NCI-H1092 treated with DMSO at 0.1 percent for 48 hours (cell line): Measurements from ENCODE around the gene CFAP73.
"Not testable (repeated sequence)": the region's sequence is repeated elsewhere in the genome, so short reads cannot be mapped to it uniquely, and the experiment has no call there.

ENCODE experiments used
- DNase-seq: peaks from one replicate; lab custom pipeline; 2025; lab: John Stamatoyannopoulos, UW

CFAP73 gene

DNA sequence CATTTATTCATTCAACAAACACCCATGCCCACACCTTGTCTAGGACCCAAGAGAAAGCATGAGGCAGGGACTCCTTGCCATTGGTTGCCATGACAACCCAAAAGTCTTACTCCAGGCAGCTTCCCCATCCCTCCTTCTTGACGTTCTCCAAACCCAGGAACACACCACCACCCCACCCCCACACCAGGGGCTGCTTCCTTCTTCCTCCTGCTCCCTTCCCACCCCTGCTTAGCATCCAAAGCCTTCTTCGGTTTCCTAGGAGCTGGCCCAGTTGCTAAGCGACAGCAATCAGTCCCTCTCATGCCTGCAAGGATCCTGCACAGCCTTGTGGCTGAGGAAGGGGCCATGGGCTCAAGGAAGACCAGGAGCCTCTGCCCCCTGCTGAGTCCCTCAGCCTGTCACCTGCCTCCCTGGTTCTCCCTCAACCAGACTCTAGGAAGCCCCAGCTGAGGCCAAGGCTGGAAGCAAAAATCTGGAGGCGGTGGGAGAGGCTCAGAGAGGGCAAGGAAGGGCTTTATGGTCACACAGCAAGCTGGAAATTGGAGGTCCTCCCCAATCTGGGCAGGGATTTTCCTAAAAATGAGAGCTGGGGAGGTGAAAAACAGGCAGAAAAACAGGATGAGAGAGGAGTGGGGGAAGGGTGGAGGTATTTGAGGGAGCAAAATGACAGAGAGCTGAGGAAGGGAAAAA lies 29.4 kb upstream of the CFAP73 start:
- DNase-seq, result no peak

DNA sequence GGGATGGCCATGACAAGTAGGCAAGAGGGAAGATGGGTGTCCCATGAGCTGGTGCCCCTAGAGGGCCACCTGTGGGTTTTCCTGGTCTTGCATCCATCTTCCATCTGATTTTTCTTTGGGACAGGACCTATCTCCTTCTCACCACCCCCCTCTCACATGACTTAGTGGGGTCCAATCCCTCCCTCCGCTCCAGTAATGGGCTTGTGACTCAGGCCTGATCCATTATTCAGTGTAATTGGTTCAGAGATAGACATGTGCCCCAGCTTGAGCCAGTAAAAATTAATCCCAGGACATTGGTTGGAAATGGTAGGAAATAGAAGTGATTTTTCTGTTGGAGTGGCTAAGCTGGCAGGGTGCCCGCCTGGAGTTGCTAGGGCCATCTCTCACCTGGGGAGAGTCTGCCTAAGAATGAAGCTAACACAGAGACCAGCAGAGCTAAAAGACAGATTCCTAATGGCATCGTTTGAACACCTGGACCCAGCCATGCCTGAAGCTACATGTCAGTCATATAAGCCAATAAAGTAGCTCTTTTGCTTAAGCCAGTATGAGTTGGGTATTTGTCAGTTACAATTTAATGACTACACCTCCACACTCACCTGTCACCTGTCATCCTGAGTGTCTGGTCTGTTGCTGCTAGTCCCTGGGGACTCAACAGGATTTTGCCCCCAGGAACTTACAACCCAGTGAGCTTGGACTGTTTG lies 28.7 kb upstream of the CFAP73 start:
- DNase-seq, result peak; percentile 15

DNA sequence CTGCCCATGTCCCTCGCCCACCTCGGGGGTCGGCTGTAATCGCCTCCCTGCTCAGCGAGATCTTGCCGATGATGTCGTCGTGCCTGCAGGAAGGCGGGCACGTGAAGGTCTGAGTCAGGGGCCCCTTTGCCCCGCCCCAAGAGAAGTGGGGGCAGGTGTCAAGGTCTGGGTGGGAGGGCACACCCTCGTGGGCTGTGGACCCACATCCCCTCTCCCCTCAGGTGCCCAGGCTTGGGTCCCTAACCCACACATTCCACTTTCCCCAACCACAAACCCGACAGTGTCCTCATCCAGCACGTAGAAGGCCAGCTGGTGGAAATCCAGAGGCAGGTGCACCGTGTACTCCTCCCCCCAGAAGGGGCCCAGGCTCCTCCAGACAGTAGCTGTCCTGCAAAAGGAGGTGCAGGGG lies 21.7 kb upstream of the CFAP73 start:
- DNase-seq, result no peak

DNA sequence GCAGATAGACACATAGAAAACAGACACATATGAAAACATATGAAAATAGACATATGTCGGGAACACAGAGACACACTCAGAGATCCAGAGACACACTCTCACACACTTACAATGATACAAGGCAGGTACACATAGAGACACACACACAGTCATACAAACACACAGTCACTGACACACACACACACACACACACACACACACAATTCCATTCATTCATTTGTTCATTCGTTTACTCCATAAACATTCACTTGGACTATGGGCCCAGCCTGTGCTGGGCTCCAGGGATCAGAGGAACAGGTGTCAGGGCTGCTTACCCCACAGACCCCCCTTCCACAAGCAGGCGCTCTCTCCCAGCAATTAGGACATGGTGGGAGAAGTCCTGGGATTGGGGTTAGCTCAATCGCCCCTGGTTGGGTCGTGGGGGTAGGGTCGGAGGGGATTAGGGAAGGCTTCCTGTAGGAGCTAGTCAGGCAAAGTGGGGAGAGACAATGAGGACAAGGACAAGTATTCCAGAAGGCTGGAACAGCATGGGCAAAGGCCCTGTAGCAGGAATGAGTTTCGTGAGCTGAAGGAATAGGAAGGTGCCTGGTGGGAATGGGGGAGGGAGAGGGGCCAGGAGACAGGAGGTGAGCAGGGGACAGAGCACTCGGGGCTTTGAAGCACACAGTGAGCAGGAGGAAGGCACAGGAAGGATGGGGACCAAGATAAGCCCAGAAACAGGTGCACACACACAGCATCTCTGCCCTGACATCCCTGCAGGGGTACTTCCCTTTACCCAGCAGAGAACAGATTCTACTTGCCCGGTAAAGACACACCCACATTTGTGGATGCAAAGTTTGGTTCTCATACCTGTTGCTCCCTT lies 20.5 kb upstream of the CFAP73 start:
- DNase-seq, result no peak

DNA sequence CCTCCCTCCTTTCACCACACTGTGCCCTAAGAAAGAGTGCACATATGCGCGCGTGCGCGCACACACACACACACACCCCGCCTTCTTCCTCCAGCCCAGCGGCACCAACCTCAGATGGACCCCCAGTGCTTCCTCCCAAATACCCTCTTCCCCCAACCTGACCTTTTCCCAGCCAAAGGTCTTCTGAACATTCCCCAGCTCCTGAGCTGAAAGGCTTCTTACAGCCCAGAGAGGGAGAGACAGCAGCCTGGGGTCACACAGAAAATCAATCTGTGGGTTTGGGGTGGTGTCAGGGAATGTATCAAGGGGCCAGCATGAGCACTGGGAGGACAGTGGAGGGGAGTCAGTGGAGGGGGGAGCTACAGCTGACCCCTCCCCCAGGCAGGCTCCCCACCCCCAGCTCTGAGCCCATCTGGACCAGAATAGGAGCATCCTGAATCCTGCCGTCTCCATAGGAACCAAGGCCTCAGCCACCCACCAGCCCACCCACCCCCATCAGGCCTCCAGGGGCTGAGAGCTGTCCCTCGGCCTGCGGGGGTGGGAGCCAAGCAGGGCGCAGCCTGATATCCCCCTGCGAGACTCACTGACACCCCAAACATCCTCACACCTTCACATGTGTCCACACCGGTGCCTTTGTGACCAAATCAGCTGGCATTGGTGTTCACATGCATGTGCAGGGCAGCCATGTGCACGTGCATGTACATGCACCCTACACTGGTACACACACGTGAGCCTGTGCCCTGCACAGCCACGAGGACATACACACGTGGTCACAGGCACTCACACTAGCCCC lies 19.7 kb upstream of the CFAP73 start:
- no peak for DNase-seq

DNA sequence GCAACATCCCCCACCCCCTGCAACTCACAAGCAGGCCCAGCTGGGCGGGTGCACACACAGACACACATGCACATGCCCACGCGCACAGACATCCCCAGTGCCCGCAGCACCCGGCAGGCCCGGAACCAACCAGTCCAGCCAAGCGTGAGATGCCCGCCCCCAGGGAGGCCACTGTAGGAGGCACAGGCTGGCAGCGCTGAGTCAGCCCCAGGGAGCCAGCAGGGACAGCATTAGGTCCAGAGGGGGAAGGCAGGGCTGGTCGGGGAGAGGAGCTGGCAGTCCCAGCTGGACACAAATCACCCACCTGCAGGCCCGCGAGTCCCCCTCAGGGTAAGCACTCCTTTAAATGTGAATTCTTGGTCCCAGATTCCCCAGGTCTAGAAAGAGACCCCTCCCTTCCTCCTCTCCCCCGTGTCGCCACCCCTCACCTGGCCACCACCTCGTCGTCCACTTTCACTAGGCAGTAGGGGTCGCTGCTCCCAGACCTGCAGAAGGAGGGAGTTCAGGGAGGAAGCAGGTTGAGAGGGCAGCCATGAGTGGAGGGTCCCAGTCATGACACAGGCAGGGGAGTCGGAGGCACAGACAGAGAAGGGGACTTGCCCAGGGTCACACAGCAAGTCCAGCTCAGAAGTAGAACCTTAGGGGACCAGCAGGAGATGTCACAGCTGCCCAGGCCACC lies 18.9 kb upstream of the CFAP73 start:
- DNase-seq, result no peak

DNA sequence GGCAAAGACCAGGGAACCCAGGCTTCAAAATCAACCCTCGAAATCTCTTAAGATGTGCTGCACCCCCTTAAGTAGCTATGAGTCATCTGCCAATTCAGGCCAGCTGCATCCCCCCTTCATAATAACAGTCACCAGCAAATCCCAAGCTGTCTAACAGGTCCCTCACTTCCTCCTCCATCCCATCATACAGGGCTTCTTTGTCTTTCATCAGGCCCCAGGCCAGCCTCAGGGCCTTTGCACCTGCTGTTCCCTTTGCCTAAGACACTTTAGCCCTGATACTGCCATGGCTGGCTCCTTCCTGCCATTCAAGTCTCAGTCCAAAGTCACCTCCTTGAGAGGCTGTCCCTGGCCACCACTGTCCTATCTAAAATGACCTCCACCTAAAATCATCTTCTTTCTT lies 18.0 kb upstream of the CFAP73 start:
- DNase-seq, result no peak

DNA sequence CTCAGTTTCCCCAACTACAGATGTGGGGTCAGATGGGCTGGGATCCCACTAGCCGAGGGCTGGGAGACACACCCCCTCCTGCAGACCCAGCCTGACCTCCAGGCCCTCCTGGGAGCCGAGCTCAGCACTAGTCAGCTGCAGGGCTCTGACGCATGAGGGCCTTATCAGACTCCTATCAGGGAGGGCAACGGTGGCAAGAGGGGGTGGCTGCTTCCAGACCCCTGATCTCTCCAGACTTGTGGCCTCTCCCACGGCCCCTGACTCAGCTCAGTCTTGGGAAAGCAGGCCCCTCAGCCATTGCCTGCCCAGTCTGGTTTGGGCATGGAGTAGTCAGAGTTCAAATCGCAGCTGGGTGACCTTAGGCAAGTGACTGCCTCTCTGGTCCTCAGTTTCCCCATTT lies 16.5 kb upstream of the CFAP73 start:
- no peak for DNase-seq

DNA sequence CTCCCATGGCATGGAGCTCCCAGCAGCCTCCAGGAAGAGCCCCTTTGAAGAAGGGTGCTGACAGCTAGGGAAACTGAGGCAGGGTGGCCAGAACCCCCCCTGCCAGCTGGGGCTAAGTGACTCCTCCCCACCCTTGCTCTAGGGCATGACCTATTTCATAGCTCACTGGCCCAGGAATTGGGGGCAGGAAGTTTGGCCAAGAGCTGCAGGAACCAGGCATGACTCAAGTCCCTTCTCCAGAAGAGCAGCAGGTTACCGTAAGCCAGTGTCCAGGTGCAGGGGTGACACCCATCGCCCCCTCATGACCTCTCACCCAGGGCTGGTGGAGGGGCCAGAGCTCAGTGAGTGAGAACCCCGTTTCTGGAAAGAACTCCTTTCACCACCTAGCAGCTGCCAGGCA lies 15.9 kb upstream of the CFAP73 start:
- DNase-seq, result no peak

DNA sequence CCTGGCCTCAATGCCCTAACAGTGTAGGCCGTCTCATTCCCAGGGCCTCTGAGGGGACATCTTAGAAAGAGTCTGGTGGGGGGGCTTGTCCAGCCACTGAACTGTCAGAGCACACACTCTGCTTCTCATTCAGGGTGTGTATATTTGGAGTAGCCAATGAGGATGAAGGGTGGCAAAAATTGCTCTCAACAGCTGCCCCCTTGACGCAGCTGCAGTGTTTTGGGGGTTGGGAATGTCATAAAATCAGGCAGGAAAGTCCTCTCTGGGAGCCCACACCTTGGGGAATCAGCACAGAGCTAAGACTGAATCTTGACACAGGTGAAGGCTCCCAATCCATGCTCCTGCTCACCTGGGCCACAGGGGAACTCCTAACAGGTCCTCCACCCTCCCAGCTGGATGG lies 15.5 kb upstream of the CFAP73 start:
- DNase-seq, result no peak

DNA sequence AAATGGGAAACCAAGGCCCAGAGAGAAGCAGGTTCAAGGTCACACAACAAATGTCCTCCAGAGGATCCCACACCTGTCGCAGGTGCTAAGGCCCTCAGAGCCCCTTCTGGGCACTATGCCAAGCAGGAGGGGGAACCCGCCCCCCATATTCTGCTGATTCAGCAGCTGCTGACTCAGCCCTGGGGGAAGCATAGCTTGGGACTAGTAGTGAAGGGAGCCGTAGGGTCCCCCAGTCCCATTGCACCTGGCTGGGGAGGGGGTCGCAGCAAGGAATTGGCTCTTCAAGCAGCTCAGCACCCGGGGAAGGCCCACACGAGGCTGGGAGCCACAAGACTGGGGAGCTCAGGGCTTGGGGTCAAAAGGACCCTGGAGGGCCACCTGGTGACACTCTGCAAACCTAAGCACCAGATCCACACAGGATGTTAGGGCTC lies 15.0 kb upstream of the CFAP73 start:
- no peak for DNase-seq

DNA sequence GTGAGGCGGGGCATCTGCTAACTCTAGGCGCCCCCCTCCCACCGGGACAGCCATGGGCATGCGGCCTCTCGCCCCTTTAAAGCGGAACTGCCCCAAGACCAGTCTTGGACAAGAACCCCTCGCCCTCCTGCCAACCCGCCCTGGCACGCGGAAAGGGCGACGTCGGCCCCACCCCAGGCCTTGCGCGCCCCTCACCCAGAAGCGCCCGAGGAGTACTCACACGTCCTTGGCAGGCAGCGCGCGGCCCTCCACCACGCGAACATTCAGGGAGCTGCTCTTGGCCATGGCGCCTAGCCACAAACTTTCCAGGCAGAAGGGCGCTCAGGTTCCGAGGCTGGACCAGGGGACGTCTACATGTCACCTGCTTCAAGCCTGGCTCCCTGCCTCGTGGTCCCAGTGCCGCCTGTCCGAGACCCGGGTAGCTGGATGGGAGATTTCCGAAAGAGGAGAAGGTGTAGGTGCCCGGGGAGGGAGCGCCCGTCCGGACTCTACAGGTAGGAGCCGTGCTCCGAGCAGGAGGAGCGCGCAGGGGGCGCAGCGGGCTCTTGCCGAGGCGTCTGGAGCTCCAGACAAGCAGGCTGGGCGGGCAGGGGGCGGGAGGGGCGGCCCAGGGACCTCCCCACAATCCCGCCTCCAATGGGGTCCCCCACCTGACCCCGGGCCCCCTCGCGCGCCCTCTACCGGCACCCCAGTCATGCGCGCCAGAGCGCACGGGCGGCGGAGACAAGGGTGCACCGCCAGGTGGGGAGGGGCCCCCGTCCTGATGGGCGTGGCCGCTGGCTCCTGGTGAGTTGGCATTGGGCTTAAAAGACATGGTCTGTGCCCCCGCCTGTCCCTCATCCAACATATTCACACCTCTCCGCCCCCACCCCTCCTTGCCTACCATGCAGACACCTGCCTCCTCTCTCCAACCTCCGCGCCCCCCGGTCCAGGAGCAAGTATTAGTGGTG lies 14.1 kb upstream of the CFAP73 start, which contains the start of gene RASAL1:
TSS of gene RASAL1 (minus strand) at position 584 of the 950 bp plus-strand sequence. CDS start at position 285, 299 bp downstream.
- DNase-seq, result peak; percentile 9

DNA sequence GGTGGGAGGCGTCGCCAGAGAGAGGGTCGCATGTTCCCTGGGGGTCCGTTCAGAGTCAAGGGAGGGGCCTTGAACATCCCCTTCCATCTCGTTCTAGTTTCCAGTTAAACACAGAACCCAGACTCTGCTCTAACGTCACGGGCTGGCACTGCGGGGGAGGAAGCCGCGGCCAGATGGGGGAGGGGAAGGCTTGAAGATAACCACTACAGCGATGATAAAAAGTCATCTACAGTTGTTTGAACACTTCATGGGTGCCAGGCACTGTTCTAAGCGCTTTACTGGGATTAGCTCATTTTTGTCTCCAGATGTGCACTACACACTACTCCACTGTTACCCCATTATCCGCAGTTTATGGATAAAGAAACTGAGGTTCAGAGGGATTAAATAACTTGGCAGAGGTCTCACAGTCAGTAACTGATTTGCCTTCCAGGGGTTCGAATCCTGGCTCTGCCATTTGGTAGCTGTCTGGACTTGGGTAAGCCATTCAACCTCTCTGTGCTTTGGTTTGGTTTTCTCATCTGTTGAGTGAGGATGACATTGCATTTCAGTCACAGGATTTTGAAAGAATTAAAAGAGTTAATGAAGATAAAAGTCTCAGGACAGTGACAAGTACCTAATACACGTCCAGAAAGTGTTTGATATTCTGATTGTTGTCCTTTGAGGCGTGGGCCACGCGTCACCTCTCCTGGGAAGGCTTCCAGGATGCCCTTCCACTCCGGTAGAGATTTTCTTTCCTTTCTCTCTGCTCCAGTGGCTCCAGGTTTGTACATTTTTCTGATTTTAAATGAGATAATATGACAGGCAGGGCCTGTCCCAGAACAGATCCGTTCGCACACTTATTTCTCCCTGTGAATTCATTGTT lies 13.2 kb upstream of the CFAP73 start:
- no peak for DNase-seq

DNA sequence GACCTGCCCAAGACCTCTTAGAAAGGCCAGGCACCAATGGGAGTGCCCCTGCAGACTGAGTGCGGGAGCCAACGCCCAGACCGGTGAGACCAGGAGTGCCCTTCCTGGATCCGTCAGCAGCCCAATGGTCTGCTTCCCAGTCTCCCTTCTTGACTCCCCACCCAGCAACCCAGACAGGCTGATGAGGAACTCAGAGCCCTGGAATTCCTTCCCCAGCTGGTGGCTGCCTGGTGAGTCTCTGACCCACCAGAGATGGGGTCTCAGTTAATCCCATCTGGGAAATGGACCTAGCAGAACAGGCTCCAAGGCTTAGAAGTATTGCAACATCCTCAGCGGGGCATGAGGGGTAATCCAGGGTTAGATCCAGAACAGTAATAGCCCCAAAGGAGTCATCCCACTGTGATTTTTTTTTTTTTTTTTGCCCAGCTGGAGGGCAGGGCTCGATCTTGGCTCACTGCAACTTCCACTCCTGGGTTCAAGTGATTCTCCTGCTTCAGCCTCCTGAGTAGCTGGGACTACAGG lies 12.5 kb upstream of the CFAP73 start:
- DNase-seq, result no peak

DNA sequence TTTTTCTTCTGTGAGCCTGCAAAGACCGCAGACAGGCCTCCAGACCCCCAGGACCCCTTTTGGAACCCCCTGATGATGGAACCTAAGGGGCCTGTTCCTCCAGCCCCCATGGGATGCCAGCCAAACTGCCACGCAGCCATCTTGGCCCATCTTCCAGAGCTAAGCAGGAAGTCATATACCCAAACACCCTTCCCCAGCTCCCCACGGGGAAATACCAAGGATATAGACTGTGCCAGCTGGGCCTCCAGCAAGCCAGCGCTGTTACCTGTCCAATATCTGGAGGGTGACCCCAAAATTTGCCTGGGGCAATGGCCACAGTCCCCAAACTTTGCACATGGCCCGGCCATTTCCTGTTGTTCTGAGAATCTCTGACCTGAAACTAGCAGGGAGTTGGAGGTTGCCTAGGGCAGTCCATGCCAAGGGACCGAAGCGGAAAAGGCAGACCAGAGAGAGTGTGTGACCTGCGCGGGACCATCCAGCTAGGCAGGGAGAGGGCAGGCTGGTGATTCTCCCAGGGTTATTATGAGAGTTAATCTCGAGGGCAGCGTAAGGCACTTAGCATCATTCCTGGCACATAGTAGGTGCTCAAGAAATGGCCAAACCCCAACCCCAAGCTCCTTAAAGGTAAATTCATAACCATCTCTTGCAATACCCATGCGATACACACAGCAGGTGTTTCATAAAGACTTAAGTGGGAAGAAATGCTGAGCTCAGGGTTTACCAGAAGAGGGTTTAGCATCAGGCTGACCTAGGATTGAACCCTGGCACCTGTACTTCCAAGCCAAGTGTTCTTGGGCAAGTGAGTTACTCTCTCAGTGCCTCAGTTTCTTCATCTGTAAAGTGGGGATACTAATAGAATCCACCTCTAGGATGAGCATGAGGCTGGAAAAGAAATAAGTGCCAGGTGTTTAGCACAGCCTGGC lies 11.4 kb upstream of the CFAP73 start:
- DNase-seq, result no peak

DNA sequence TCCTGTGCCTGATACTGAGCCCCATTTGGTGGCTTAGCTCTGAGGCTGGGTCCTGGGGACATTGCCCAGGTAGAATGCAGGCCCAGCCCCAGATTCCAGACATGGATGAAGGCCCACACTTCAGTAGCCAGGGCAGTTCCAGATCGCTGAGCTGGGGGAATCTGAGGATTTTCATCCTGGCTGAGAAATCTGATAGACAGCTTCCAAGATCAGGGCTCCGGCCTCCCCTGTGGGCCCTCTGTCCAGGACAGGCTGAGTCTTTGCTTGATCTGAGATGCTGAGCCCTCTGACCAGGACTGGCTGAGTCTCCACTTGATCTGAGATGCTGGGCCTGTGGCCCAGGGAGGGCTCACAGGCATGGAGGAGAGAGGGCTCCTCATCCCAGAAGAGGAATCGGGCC lies 10.7 kb upstream of the CFAP73 start:
- DNase-seq, result no peak

DNA sequence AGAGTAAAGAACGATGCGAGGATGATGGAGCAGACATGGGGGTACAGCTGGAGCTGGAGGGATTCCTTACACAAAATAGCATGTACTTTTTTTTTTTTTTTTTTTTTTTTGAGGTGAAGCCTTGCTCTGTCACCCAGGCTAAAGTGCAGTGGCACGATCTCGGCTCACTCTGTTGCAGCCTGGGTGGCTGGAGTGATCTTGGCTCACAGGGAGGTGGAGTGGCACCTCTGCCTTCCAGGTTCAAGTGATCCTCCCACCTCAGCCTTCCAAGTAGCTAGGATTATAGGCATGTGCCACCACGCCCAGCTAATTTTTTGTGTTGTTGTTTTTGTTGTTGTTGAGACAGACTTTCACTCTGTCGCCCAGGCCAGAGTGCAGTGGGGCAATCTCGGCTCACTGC lies 8.8 kb upstream of the CFAP73 start:
- DNase-seq, result no peak

DNA sequence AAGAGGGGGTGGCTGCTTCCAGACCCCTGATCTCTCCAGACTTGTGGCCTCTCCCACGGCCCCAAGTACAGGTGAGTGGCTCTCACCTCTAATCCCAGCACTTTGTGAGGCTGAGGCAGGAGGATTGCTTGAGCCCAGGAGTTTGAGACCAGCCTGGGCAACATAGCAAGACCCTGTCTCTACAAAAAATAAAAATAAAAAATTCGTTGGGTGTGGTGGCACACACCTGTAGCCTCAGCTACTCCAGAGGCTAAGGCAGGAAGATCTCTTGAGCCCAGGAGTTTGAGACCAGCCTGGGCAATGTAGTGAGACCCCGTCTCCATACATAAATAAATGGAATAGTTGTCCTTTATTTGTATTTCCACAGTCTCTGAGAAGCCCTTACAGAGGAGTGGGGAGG lies 7.8 kb upstream of the CFAP73 start:
- DNase-seq, result not testable (repeated sequence)
